Fibroblast of peridontal ligament (primary cell): Measurements from ENCODE around the gene SLAMF8.
A peak's percentile ranks its signal among the peaks of the same experiment; 100 is the strongest.

Experiments used
- DNase-seq: peaks from one replicate; pipeline ENCODE4 v3.0.0-alpha.2; 2010; ENCODE audit errors: extremely low read depth

Gene SLAMF8

DNA sequence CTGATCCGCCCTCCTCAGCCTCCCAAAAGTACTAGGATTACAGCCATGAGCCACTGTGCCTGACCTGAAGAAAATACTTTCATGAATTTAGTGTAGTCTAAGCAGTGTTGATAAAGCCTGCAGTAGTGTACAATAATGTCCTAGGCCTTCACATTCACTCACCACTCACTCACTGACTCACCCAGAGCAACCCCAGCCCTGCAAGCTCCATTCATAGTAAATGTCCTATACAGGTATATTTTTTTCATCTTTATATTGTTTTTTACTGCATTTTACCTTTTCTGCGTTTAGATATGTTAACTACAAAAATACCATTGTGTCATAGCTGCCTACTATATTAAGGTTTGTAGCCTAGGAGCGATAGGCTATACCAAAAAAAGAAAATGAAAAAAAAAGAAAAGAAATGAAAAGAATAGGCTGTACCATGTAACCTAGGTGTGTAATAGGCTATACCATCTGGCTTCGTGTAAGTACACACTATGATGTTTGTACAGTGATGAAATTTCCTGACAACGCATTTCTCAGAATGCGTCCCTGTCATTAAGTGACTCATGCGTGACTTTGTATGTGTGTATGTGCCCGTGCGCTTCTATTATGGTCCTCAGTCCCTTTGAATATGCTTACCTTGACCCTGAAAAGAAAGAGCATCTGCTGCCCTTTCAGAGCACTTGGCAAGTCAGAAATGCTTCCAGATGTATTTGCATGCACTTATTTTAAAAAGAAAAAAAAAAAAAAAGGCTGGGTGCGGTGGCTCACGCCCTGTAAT is 9.2 kb upstream of the SLAMF8 start:
- DNase-seq = no peak

DNA sequence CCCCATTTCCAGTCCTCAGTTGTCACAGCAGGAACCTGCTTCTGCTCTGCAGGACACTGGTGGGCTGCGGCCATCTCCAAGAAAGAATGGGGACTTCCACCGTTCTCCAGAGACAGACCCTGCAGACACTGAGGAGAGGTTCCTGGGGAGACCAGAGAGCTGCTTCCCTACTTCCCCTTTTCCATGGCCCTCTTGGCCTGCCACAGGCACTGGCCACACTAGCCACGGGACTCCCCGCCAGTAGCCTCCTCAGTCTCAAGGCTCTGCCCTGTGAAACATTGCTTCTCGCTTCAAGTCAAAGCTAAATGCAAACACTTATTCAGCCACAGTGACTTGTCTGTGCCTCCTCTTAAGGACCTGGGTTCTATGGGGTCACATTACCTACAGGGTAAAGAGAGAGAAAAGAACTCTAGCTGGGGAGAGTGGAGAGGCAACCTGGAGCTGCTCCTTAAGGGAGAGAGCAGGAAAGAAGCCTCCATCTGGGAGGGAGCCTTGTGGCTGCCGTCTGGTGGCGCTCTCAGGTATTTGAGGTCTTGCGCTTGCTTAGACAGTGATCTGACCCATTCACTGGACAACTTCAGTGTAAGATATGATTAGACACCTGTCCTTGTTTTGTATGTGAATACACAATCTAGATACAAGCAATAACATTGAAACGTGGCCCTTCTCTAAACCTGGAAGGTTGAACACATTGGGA is 5.4 kb upstream of the SLAMF8 start:
- DNase-seq = peak; percentile 58

DNA sequence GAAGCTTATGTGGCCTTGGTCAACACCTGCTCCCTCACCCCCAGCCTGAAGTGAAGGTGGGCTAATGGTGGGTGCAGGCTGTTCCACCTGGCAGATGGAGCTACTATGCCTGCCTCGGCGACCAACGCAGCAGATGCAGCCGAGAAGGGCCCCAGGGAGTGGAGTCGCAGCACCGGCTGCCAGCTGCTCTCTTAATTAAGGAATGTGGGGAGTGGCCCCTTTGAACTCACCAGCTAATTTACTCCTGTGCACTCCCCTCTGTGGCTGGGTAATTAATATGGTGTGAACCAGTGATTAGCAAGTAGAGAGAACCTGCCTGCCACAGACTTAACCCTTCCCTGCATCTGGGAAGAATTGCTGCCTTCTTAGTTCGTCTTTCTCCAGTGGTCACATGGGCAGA is 3.3 kb upstream of the SLAMF8 start:
- DNase-seq = no peak

- no peak for DNase-seq
Measured at GRCh38 chr1:159825564-159825963, 1.1 kb upstream of the SLAMF8 start.

DNA sequence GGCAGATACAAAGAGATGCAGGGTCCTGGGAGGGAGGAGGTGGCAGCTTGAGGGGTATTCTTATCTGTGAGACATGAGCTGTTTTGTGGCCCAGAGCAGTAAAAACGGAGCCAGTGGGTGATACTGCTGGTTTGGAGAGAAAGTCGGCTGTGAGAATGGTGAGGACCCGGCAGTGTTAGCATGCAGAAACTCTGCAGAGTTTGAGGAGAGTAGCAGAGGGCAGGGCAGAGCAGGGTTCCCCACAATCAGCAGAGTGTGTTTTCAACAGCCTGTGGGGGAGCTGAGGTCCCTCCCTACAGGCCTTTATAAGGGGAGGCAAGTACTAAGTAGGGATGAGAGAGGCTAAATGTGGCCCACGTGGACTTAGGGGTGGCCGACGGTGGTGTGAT is 423 bp downstream of the SLAMF8 start:
- DNase-seq = no peak

- DNase-seq = no peak
Measured at GRCh38 chr1:159827549-159827948, 876 bp downstream of the SLAMF8 start.

DNA sequence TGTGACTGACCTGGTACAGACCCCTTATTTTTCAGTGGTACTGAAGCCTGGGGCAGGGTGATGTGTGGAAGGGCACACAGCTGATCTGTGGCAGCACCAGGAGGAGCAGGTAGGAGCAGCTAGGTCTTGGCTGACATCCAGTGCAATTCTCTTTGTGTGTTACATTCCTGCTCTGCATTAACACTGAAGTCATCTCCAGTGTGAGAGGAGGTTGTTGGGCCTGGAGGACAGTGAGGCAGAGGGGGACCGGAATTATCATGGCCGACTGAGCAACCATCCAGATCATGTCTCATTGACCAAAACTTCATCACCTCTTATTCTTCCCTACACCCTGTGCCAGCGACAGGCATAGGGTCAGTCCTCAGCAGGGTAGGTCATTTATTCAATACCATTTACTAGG is 1.5 kb downstream of the SLAMF8 start:
- no peak for DNase-seq

- no peak for DNase-seq
Measured at GRCh38 chr1:159828581-159829272, 2.1 kb downstream of the SLAMF8 start.

GRCh38 chr1:159829273-159829634 is 2.6 kb downstream of the SLAMF8 start:
- no peak for DNase-seq

DNA sequence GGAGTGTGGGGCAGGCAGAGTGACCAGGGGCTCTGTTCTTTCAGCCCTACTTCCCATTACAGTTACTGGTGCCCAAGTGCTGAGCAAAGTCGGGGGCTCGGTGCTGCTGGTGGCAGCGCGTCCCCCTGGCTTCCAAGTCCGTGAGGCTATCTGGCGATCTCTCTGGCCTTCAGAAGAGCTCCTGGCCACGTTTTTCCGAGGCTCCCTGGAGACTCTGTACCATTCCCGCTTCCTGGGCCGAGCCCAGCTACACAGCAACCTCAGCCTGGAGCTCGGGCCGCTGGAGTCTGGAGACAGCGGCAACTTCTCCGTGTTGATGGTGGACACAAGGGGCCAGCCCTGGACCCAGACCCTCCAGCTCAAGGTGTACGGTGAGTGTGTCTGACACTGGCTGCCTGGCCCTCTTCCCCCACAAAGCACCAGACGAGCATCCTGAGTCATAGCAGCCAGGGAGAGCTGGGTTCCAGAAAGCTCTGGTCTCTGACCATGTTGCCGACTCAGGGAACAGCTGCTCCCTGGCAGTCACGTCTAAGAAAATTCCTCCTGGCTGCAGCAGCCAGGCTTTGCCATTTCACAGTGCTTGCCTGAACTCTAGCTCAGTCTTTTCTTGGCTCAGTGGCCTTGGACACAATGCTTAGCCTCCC is 3.3 kb downstream of the SLAMF8 start:
- DNase-seq = peak; percentile 62

GRCh38 chr1:159830722-159831121 is 4.0 kb downstream of the SLAMF8 start:
- no peak for DNase-seq

- no peak for DNase-seq
Measured at GRCh38 chr1:159831412-159832141, 4.9 kb downstream of the SLAMF8 start.

GRCh38 chr1:159832309-159832708 is 5.6 kb downstream of the SLAMF8 start:
- no peak for DNase-seq

- no peak for DNase-seq
Measured at GRCh38 chr1:159835356-159835755, 8.7 kb downstream of the SLAMF8 start.

- no peak for DNase-seq
Measured at GRCh38 chr1:159835862-159836525, 9.3 kb downstream of the SLAMF8 start.

DNA sequence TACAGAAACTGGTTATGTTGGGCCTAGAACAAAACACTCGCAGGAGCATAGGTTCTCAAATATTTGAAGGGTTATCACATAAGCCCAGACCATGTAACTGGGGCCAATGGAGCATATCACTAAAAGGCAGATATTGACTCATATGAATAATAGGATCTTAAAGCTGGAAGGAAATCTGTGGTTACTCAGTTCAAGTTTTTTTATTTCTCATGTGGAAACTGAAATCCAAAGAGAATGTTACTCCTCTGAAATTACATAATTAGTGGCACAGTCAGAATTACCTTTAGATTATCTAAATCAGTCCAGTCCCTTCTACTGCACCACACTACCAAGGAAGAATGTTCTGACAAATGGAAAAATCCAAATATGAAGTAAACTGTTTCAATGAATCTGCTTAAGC is 12.0 kb downstream of the SLAMF8 start:
- no peak for DNase-seq

DNA sequence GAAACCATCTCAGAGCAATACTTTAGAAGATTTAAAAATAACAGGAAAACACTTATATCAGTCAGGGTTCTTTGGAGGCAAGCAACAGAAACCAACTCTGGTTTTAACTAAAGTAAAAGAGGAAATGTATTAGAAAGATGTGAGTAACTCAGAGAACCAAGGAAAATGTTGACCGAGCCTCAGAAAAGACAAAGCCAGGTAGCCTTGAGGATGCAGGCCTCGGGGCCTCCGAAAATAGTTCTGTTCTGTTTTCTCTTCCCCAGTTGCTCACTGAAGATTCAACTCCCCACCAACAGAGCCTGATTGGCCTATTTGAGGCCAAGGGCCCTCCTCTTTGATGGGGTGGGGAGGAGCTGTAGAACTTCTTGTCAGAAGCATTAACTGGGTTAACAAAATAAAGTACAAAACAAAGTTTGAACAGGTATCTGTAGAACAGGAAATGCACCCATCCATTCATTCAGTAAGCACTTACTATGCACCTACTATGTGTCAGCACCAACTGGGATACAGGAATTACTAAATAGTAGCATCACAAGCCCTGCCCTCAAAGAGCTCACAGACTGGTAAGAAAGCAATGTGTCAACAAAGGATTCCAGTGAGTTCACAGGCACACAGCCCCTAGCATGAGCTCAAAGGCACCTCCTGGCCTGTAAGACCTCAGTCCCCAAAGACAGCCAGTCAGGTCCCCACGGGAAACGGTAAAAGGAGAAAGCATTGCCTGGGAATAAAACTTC is 12.6 kb downstream of the SLAMF8 start:
- no peak for DNase-seq

GRCh38 chr1:159841749-159842148 is 15.1 kb downstream of the SLAMF8 start:
- DNase-seq = no peak

GRCh38 chr1:159843459-159843858 is 16.8 kb downstream of the SLAMF8 start:
- no peak for DNase-seq
